NCI-H226 (cell line): ENCODE measurements around the gene NPIPA7.
"Not testable (repeated sequence)": the region's sequence is repeated elsewhere in the genome, so short reads cannot be mapped to it uniquely, and the experiment has no call there.

Source experiments
- DNase-seq: peaks from one replicate; pipeline ENCODE4 v3.0.0-alpha.2; 2015

Gene NPIPA7

GRCh38 chr16:16378840-16379239 is at the start of gene NPIPA7:
Gene NPIPA7, plus strand, starts transcription at chr16:16379140. Its CDS starts 105 bp downstream, at chr16:16379245.
- DNase-seq, result not testable (repeated sequence)

GRCh38 chr16:16331466-16331865 is 47.5 kb upstream of the NPIPA7 start:
- DNase-seq, result not testable (repeated sequence)

GRCh38 chr16:16357556-16357955 is 21.4 kb upstream of the NPIPA7 start:
- not testable (repeated sequence) for DNase-seq

GRCh38 chr16:16358539-16359240 is 20.2 kb upstream of the NPIPA7 start:
- not testable (repeated sequence) for DNase-seq

- DNase-seq, result not testable (repeated sequence)
Measured at GRCh38 chr16:16363595-16363994, 15.3 kb upstream of the NPIPA7 start.

- DNase-seq, result not testable (repeated sequence)
Measured at GRCh38 chr16:16364100-16364499, 14.8 kb upstream of the NPIPA7 start.

- not testable (repeated sequence) for DNase-seq
Measured at GRCh38 chr16:16364701-16365100, 14.2 kb upstream of the NPIPA7 start.

GRCh38 chr16:16365319-16365718 is 13.6 kb upstream of the NPIPA7 start:
- not testable (repeated sequence) for DNase-seq

GRCh38 chr16:16365851-16366250 is 13.1 kb upstream of the NPIPA7 start:
- not testable (repeated sequence) for DNase-seq

- DNase-seq, result not testable (repeated sequence)
Measured at GRCh38 chr16:16366552-16367284, 12.2 kb upstream of the NPIPA7 start.

- DNase-seq, result not testable (repeated sequence)
Measured at GRCh38 chr16:16367285-16367628, 11.7 kb upstream of the NPIPA7 start.

GRCh38 chr16:16369081-16369856 is 9.7 kb upstream of the NPIPA7 start:
- not testable (repeated sequence) for DNase-seq

GRCh38 chr16:16371136-16371735 is 7.7 kb upstream of the NPIPA7 start:
- DNase-seq, result not testable (repeated sequence)

- DNase-seq, result not testable (repeated sequence)
Measured at GRCh38 chr16:16374192-16374591, 4.7 kb upstream of the NPIPA7 start.

- DNase-seq, result not testable (repeated sequence)
Measured at GRCh38 chr16:16399685-16400084, 20.7 kb downstream of the NPIPA7 start.

- DNase-seq, result not testable (repeated sequence)
Measured at GRCh38 chr16:16402333-16402732, 23.4 kb downstream of the NPIPA7 start.

GRCh38 chr16:16404283-16404682 is 25.3 kb downstream of the NPIPA7 start:
- DNase-seq, result not testable (repeated sequence)

GRCh38 chr16:16405421-16405820 is 26.5 kb downstream of the NPIPA7 start:
- not testable (repeated sequence) for DNase-seq

GRCh38 chr16:16408430-16408829 is 29.5 kb downstream of the NPIPA7 start:
- DNase-seq, result not testable (repeated sequence)

GRCh38 chr16:16413773-16414172 is 34.8 kb downstream of the NPIPA7 start:
- DNase-seq, result not testable (repeated sequence)

- not testable (repeated sequence) for DNase-seq
Measured at GRCh38 chr16:16417071-16417470, 38.1 kb downstream of the NPIPA7 start.

GRCh38 chr16:16417914-16418544 is 39.1 kb downstream of the NPIPA7 start:
- not testable (repeated sequence) for DNase-seq
